Bone marrow (tissue), 2 donors: ENCODE results near the gene ST6GALNAC3.
"Not testable (repeated sequence)": the region's sequence is repeated elsewhere in the genome, so short reads cannot be mapped to it uniquely, and the experiment has no call there.

Source experiments
- DNase-seq, 2 donors: peaks; one replicate each; lab custom pipeline; 2025; lab: John Stamatoyannopoulos, UW

ST6GALNAC3 gene

DNA sequence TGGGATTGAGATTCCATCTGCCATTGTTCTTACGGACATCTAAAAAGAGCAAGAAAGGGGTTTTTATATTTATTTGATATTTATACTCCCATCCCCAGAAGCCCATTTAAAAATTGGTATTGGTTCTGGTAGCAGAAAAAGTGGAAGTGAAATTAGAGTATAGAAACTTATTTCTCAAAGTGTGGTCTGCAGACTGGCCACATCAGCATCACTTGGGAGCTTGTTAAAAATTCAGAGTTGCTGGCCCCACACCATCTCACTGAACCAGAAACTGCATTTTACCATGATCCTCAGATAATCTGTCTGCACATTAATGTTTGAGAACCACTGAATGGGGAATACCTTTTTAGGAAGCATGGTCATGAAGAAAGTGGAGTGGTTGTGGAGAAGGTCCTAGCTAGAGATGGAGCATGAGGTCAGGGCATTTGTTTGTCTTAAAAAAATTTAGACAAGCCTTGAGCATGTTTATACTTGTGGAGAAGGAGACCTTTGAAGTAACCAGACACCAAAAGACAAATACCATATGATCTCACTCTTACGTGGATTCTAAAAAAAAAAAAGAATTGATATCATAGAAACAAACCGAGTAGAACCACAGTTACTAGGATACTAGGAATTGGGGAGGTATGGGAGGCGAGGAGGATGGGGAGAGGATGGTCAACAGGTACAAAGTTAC, 116.3 kb downstream of the ST6GALNAC3 start:
- no peak for DNase-seq

DNA sequence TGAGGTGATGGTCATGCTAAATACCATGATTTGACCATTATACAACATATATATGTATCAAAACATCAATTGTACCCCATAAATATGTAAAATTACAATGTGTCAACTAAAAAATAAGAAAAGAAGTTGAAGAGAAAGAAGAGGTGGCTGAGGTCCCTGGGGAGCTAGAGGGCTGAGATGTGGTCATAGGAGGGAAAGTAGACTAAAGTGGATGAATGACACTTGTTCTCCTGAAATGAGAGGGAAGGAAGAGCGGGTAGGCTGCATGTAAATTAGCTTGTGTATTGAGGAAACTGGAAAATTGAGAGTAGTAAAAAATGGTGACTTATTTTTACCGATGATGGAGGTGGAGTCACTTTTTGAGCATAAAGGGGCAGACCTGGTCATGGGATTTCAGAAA, 117.0 kb downstream of the ST6GALNAC3 start:
- no peak for DNase-seq

DNA sequence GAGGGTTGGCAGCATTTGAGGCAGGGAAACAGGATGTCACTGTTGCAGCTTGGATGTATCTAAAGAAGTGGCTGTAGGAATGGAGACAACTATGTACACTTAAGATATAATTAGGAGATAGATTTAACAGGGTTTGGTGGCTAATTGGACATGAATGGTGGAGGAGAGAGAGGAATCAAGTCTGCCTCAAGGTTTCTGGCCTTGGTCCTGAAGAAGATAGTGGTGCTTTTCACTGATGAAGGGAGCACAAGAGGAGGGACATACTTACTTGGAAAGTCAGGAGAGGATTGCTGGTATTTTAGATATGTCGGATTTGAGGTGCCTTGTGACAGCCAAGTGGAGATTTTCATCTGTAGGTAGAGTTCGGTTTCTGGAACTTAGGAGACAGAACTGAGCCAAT, 123.9 kb downstream of the ST6GALNAC3 start:
- DNase-seq: no peak

DNA sequence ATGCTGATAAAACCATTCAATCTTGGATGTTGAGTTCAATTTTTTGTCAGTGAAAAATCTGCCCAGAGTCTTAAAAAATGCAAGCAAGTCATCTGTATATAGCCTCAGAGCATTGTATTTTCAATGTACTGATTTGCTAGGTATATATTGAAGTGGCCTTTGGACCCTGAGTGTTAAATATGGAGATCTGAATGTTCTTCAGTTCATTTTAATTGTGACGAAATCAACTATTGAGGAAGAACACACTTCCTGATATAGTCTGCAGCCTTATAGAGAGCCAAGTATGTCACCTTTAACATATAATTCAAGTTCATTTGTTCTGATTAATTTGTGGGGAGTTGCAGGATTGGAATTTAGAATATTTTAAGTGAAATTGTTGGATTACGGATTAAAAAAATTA, 128.1 kb downstream of the ST6GALNAC3 start:
- DNase-seq: no peak

DNA sequence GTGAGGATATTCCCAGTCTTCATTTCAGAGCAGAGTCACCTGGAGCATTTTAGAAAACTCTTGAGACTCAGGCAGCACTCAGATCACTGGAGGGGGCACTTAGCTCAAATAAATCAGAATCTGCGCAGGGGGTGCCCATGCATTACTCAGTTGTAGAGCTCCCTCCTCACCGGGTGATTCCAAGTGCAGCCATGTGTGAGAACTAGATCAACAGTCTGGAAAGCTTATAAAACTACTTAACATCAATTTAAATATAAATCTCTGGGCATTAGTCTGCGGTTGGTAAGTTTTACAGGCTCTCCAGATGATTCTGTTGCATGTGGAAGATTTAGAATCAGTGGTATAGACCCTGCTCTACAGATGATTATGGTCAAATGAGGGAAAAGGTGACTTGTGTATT, 128.6 kb downstream of the ST6GALNAC3 start:
- no peak for DNase-seq

DNA sequence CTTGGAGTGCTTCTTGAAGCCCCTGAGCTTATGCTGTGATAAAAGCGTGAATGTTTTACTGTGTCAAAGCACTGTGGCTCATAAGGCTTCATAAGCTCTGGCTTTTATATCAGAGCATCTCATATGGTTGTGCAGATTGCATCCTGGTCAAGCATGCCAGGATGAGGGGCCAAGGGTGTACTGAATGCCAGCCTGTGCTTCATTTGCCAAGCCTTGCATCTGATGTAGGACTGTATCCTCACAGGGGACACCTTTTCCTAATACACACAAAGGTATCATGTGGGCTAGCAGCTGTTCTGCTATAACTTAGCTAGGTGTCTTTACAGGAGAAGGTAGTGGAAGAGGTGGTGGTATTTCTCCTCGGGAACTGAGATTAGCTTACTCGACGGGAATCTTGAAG, 134.7 kb downstream of the ST6GALNAC3 start:
- no peak for DNase-seq

DNA sequence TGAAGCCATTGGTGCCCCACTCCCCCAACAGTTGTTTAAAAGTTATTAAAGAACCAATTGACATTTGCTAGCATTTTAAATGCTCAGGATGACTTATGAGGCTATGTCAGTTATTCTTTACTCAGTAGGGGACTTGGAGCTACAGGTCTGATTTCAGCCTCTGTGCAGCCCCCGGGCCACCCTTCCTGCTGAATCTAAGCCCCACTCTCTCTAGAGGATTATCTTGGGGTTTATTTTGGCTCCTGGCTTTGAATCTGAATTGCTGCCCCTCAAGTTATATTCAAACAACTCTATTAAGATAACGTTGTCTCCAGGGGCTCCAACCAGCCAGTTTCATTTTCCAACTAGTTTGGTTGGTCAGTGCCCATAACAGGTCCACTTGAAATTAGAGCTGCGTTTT, 135.1 kb downstream of the ST6GALNAC3 start:
- DNase-seq: no peak

DNA sequence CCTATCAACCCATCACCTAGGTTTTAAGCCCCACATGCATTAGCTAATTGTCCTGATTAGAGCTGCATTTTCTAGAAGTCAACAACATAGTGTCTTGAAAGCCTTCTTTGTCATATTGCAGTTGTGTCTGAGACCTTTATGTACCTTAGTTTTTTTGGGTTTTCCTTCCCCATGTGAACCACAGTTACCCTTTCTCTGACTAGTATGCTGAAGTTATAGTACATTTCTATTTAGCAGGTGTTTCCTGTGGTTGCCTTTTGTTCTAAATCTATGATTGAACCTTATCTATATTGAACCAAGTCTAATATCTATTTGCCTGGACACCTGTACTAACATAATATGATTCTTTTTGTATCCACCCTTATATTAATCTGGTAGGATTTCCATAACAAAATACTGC, 135.6 kb downstream of the ST6GALNAC3 start:
- no peak for DNase-seq

DNA sequence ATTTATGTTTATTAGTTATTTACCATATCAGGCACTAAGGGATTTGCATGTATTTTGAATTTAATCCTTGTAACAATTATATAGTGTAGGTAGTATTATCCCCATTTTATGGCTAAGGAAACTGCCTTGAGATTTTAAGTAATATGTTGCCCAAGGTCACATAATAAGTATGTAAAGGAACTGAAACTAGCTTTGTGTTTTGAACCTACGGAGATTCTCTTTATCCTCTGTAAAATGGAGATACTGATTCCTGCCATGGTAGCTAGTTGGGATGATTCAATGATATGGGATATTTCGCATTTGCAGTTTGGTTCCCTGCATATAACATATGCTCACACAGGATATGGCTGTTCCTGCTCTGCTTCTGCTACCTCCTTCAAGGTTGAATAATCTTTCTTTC, 144.3 kb downstream of the ST6GALNAC3 start:
- DNase-seq: no peak

DNA sequence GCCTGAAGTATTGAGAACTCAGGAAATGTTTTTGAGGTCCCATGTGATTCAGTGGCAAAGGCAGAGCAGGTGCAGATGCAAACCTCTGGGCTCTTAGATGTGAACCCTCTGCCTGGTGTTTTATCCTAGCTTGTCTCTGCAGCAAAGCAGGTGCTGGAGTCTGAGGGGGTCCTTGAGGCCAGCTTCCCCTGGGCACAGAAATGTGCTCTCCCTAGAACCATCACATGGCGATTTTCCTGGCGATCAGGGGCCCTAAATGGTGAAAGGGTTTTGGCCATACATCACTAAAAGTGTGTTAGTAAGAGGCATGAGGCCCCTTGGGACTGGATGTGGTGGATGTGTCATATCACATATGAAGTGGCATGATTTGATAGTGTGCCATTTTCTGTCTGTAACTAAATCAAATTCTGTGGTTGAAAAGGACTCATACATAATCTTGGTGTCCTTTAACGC, 144.8 kb downstream of the ST6GALNAC3 start:
- DNase-seq: no peak

DNA sequence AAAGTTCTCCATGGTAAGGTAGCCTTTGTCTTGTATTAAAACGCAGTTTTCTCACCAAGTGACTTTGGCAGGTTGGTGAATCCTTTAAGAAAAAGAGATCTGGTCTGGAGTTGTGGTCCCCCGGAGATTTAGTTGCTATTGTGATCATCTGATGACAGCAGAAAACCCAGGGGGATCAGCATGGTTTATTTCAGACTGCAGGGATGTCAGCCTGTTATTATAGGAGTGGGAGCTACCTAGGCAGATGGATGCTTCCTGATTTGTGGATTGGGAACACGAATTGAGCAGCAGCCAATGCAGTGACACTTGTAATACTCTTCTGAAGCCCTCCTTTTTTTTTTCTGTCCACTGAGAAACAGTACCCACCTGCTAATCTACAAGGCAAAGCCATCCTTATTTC, 150.2 kb downstream of the ST6GALNAC3 start:
- DNase-seq: no peak

DNA sequence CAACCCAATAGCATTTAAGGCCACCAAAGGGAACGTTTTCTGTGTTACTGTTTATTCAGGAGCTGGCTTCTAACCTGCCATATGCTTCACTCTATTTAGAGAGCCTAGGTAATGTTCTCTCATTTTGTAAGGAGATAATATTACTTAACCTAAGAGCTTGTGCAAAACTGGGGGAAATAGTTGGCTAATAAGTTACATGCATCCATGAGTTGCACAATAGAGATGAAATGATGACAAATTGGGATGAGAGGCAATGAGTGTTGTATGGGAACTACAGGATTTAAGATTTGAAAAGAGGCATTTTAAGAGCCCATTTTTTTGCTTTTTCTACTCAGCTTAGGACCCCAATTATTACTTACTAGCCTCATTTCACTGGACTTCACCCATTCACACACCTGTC, 151.0 kb downstream of the ST6GALNAC3 start:
- DNase-seq: no peak

DNA sequence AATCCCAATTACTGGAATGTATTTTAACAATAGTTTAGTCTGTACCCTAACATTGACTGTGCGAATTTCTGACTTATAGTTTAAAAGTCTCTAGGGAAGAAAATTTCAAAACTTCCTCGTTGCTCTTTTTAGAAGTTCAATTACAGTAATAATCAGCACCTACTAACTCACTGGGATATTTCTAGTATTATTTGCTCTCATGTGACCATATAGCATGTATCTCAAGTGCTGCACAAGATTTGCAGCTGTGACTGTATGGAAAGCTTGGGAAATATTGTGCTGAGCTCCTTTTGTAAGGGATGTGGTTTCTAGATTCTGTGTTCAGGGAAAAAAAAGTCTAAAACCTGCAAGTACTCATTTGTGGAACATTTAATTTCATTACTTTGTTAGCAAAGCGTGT, 153.1 kb downstream of the ST6GALNAC3 start:
- DNase-seq: no peak

DNA sequence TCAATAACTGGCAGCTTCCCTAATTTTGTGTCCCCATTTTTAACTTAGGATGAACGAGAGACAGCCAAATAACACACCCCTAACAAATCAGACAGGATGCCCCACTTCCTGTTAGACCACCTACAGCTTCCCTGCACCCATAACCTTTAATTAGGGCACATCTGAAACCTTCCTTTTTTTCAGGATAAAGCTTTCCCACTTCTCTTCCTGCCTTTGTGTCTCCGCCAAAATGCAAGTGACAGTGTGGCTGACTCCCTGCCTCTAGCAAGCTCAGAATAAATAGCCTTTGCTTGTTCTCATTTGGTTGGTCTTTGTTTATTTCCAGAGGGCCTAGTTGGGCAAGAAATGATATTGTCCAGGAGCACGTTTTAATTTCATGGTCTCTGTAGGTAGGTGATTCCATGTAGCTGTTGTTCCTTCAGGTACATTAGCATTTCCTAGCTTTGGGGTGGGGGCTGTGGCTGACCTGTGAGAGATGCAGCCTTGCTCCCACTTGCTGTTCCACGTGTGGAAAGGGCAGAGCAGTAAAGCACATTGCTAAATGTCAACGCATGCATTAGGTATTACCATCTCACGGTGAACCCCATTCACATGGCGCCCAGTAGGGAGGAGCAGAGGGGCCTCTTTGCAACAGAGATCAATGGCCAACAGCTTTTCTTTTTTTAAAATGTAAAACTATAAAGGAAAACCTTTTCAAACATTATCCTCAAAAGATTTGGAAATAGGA, 154.9 kb downstream of the ST6GALNAC3 start:
- DNase-seq: no peak

DNA sequence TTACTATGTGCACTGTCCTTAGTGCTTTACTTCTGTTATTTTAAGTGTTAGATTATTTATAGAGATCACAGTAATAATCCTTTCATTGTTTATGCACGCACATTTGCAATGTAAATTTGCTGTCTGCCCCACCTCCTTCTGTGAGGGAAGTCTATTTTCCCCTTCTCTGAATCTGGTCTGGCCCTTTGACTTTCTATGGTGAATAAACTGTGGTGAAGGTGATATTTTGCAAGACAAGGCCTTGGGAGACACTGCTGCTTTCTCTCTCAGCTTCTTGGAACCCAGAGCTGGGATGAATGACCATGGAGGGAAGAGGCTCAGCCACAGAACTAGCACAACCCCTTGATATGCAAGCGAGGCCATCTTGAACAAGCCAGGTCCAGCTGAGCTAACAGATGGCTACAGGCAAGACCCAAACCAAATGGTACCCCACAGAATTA, 156.3 kb downstream of the ST6GALNAC3 start:
- DNase-seq: no peak

DNA sequence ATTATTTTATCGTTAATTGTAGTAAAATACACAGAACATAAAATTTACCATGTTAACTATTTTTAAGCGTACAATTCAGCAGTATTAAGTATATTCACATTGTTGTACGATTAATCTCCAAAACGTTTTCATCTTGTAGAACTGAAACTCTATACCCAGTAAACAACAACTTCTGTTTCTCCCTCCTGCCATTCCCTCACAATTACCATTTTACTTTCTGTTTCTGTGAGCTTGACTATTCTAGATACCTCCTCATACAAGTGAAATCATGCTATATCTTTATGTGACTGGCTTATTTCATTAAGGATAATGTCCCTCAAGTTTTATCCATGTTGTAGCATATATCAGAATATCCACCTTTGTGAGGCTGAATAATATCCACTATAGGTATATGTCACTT, 156.8 kb downstream of the ST6GALNAC3 start:
- no peak for DNase-seq

DNA sequence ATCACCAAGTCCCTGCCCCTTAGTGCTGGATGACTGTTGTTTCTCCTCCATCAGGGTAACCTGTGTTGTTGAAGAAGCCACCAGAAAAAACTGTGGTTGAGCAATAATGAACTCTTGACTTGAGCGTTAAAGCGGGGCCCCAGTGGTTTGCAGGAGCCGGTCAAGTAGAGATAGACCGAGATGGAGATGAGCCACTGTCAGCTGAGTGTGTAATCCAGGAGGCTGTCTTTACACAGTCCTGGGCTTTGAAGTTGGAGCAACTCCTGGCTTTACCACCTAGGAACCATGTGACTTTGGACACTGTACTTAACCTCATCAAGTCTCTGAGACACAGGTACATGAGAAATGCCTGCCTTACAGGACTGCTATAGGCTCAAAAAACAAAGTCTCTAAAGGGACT, 158.1 kb downstream of the ST6GALNAC3 start:
- DNase-seq: no peak

DNA sequence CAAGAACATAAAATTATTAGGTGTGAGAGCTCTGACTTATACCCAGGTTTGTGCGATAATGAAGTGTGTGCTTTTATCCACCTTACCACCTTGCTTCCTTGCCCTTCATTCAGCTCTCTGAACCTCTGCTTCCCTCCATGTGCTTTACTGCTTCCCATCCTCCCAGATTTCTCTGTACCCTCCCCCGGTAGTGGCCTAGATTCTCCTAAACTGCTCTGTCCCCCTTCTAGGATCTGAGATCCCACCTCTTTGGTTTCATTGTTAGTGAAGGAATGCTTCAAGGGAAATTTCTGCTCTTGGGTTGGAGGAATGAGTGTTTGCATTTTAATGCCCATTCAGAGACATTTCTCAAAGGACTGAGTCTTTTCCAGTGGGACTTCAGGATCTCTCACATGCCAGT, 159.5 kb downstream of the ST6GALNAC3 start:
- no peak for DNase-seq

DNA sequence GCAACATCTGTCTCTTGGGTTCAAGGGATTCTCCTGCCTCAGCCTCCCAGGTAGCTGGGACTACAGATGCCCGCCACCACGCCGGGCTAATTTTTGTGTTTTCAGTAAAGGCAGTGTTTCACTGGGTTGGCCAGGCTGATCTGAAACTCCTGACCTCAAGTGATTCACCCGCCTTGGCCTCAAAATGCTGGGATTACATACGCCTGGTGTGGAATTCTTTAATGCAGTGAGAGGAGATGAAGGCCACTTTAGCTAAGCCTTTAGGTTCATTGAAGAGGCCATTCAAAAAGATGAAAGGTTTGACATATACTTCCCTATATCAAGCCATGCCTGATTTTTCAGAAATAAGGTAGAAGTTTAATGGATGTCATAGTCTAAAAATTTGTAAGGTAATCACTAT, 162.7 kb downstream of the ST6GALNAC3 start:
- no peak for DNase-seq

DNA sequence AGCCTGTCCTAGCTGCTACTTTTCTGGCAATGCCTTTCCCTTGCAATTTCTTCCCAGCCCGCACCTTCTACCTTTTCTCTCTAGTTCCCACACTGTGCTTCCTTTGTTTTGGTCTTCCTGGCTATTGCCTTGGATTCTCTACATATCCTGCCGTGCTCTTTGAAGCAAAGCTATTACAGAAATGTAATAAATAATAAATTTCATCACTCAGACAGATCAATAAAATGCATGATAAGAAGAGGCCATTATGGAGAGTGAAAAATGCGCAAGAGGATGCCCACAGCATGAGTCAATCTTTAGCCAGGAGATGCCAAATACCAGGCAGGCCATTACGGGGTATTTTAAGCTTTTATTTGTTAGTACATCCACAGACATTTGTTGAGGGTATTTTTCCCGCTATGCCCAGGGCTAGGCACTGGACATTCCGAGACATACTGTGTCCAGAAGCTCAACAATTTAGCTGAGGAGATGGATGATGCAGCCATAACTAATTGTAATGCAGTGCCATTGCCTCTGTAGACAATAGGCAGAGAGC, 163.6 kb downstream of the ST6GALNAC3 start:
- DNase-seq: no peak

DNA sequence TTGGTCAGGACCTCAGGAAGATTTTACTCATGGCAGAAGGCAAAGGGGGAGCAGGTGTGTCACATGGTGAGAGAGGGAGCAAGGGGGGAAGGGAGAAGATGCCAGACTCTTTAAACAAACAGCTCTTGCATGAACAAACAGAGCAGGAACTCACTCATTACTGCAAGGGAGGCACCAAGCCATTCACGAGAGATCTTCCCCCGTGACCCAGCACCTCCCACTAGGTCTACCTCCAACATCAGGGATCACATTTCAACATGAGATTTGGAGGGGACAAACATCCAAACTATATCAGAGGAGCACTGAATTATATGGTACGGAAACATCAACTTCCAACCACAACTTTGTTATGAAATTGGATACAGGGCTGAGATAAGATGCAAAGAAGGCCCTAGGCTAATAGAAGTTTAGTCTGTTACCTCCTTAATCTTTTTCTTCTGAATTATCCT, 164.9 kb downstream of the ST6GALNAC3 start:
- DNase-seq: no peak

DNA sequence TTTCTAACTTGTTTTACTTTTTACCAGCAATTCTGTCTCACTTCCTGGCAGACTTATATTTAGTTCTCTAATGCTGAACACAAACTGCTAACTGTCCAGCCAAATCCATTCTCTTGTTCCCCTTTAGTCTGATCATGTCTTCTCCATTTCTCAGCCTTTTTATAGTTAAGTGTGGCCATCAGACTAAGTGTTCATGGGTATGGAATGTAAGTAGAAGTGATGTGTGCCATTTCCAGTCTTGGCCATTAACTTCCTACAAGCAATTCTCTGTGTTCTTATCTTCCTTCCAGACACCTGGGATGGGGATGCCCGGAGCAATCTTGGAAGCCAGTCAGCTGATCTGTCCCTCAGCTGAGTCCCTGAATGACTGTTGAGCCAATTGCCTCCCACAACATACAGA, 165.8 kb downstream of the ST6GALNAC3 start:
- no peak for DNase-seq

DNA sequence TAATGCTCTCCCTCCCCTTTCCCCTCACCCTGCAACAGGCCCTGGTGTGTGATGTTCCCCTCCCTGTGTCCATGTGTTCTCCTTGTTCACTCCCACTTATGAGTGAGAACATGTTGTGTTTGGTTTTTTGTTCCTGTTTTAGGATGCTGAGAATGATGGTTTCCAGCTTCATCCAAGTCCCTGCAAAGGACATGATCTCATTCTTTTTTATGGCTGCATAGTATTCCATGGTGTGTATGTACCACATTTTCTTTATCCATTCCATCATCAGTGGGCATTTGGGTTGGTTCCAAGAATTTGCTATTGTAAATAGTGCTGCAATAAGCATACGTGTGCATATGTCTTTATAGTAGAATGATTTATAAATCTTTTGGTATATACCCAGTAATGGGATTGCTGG, 168.0 kb downstream of the ST6GALNAC3 start:
- not testable (repeated sequence) for DNase-seq
